HG02943 (cell line): ENCODE measurements around the gene CRY2.
"Not testable (repeated sequence)": the region's sequence is repeated elsewhere in the genome, so short reads cannot be mapped to it uniquely, and the experiment has no call there.

Experiments
- ATAC-seq: cut with Tn5 transposase; IDR thresholded peaks from one replicate; pipeline ENCODE4 v1.9.1; 2021; ENCODE audit warnings: mild to moderate bottlenecking, low read depth, moderate library complexity; ENCODE audit not compliant: unreplicated experiment

CRY2 gene

GRCh38 chr11:45811109-45811435 is 36.2 kb upstream of the CRY2 start:
- no peak for ATAC-seq

GRCh38 chr11:45811571-45812290 is 35.5 kb upstream of the CRY2 start:
- ATAC-seq: no peak

GRCh38 chr11:45812581-45813548 is 34.4 kb upstream of the CRY2 start:
- ATAC-seq: no peak

- ATAC-seq: no peak
Observed at GRCh38 chr11:45815747-45816146, 31.5 kb upstream of the CRY2 start.

GRCh38 chr11:45816614-45817013 is 30.7 kb upstream of the CRY2 start:
- no peak for ATAC-seq

- ATAC-seq: peak; percentile 51
Observed at GRCh38 chr11:45817191-45817590, 30.1 kb upstream of the CRY2 start.

- no peak for ATAC-seq
Observed at GRCh38 chr11:45818961-45819605, 28.2 kb upstream of the CRY2 start.

GRCh38 chr11:45820211-45820857 is 26.9 kb upstream of the CRY2 start:
- ATAC-seq: no peak

GRCh38 chr11:45826492-45826891 is 20.8 kb upstream of the CRY2 start:
- not testable (repeated sequence) for ATAC-seq

GRCh38 chr11:45827123-45827522 is 20.2 kb upstream of the CRY2 start:
- no peak for ATAC-seq

- ATAC-seq: no peak
Observed at GRCh38 chr11:45828996-45829395, 18.3 kb upstream of the CRY2 start.

GRCh38 chr11:45830596-45830995 is 16.7 kb upstream of the CRY2 start:
- ATAC-seq: no peak

GRCh38 chr11:45832811-45833441 is 14.3 kb upstream of the CRY2 start:
- ATAC-seq: no peak

- no peak for ATAC-seq
Observed at GRCh38 chr11:45833761-45834160, 13.5 kb upstream of the CRY2 start.

- no peak for ATAC-seq
Observed at GRCh38 chr11:45834298-45834756, 12.9 kb upstream of the CRY2 start.

GRCh38 chr11:45839204-45839603 is 8.1 kb upstream of the CRY2 start:
- ATAC-seq: no peak

GRCh38 chr11:45840251-45840650 is 7.0 kb upstream of the CRY2 start:
- not testable (repeated sequence) for ATAC-seq

- ATAC-seq: no peak
Observed at GRCh38 chr11:45843158-45843924, 3.9 kb upstream of the CRY2 start.

- ATAC-seq: no peak
Observed at GRCh38 chr11:45844822-45845578, 2.3 kb upstream of the CRY2 start.
